Measurements from ENCODE around the gene ADGRL3. TPM values are rescaled to one million over a fixed set of nuclear protein-coding genes. Genes with fewer than 3 reads are reported as not detected.

Gene ADGRL3
- total and polyA plus RNA-seq, 4 donors = 0.39 to 59.9 (median 2.9) TPM

DNA sequence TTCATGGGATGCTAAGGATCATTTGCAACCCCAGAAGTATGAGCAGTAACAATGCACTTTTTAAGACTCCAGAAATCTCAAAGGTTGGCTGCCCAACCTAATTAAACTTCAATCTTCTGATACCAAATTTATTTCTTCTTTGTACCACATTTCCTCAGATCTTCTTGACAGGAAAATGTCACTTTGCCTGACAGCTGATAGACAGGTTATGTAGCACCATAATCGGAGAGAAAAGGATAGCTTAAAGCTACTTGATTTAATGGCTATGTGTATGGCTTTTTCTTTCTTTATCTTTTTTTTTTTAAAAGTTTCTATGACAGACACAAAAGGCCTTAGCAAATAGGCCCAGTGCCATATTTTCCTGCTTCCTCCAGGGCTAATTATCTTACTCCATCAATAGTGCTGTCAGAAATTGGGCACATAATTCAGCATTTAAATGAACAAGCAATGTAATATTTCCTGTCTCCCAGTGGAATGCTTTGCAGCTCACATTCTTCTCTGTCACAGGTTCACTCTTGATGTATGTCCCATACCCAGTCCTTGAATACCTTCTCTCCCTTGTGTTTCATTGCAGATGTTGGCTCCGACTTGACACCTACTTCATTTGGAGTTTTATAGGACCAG lies 795.7 kb downstream of the ADGRL3 start:
- Histone ChIP-seq H3K9me3 (ENCODE audit: control insufficient read depth in 4 of 4, insufficient read depth in 3 of 4, low read length in 3 of 4) (no peaks in the 10 kb centered on the region), H3K9ac (ENCODE audit: insufficient read depth in 1 of 2, low read length in 2 of 2) (no peak overlapping the region), H3K27me3 (ENCODE audit: control insufficient read depth in 3 of 3, insufficient read depth in 3 of 3, low read length in 2 of 3) (no peaks in the 10 kb centered on the region), H3K4me3 (no peak overlapping the region), H3K36me3 (ENCODE audit: control insufficient read depth in 4 of 4, insufficient read depth in 4 of 4, low read length in 4 of 4) (no peaks in the 10 kb centered on the region), H3K27ac (ENCODE audit: low read depth in 1 of 2, low read length in 1 of 2) (no peak overlapping the region), H3K4me1 (ENCODE audit: control insufficient read depth in 5 of 5, insufficient read depth in 5 of 5, low read length in 5 of 5) (peaks cover 0 to 6% (median 0%) of the 10 kb centered on the region in 5 donors)
- DNase-seq (peak in 2 of 3 donors; percentile 10 to 41), ATAC-seq (ENCODE audit: insufficient read depth, low FRiP score) (no peak)
- TF ChIP-seq CTCF (IDR thresholded peaks at IDR 0.05; ENCODE audit: control extremely low read depth, extremely low read depth) = no peak
- WGBS, 2 donors = 77 to 86% methylated on average over 2 of the region's 2 CpGs

GRCh38 chr4:61996943-61997342 lies 796.8 kb downstream of the ADGRL3 start:
- no peak for TF ChIP-seq CTCF (IDR thresholded peaks at IDR 0.05; ENCODE audit: control extremely low read depth, extremely low read depth)
- no peak for DNase-seq
- no peak overlapping the region for H3K27ac ChIP-seq (ENCODE audit: low read depth in 1 of 2, low read length in 1 of 2)
- no peaks in the 10 kb centered on the region for H3K9me3 ChIP-seq (ENCODE audit: control insufficient read depth in 4 of 4, insufficient read depth in 3 of 4, low read length in 3 of 4)
- H3K27me3 ChIP-seq (ENCODE audit: control insufficient read depth in 3 of 3, insufficient read depth in 3 of 3, low read length in 2 of 3) = no peaks in the 10 kb centered on the region
- WGBS, 2 donors = 84 to 95% methylated on average over 1 of the region's 1 CpG
- peaks cover 0 to 6% (median 0%) of the 10 kb centered on the region in 5 donors for H3K4me1 ChIP-seq (ENCODE audit: control insufficient read depth in 5 of 5, insufficient read depth in 5 of 5, low read length in 5 of 5)
- no peak overlapping the region for H3K9ac ChIP-seq (ENCODE audit: insufficient read depth in 1 of 2, low read length in 2 of 2)
- H3K4me3 ChIP-seq = no peak overlapping the region
- ATAC-seq (ENCODE audit: insufficient read depth, low FRiP score) = no peak
- H3K36me3 ChIP-seq (ENCODE audit: control insufficient read depth in 4 of 4, insufficient read depth in 4 of 4, low read length in 4 of 4) = no peaks in the 10 kb centered on the region

DNA sequence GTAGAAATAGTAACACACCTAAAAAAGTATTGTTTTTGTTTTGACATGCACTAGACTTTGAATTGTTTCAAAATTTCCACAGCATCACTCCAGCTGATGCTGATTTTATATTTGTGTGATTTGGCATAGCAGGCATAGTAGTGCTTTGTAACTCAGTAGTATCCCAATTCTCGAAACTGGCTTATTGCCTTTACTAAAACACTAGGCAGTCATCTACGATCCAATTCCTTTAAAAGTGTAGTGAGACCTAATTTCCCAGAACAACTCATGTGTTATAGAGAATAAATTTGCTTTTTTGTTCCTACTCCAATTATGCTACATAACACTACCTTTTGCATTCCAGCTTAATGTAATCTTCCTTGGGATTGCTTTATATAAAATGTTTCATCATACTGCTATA lies 797.7 kb downstream of the ADGRL3 start:
- 90 to 94% methylated on average over 2 of the region's 2 CpGs for WGBS, 2 donors
- DNase-seq (no peak), ATAC-seq (ENCODE audit: insufficient read depth, low FRiP score) (no peak)
- Histone ChIP-seq H3K27ac (ENCODE audit: low read depth in 1 of 2, low read length in 1 of 2) (no peak overlapping the region), H3K36me3 (ENCODE audit: control insufficient read depth in 4 of 4, insufficient read depth in 4 of 4, low read length in 4 of 4) (no peaks in the 10 kb centered on the region), H3K27me3 (ENCODE audit: control insufficient read depth in 3 of 3, insufficient read depth in 3 of 3, low read length in 2 of 3) (no peaks in the 10 kb centered on the region), H3K9me3 (ENCODE audit: control insufficient read depth in 4 of 4, insufficient read depth in 3 of 4, low read length in 3 of 4) (no peaks in the 10 kb centered on the region), H3K4me1 (ENCODE audit: control insufficient read depth in 5 of 5, insufficient read depth in 5 of 5, low read length in 5 of 5) (peaks cover 0 to 6% (median 0%) of the 10 kb centered on the region in 5 donors), H3K4me3 (no peak overlapping the region), H3K9ac (ENCODE audit: insufficient read depth in 1 of 2, low read length in 2 of 2) (no peak overlapping the region)
- no peak for TF ChIP-seq CTCF (IDR thresholded peaks at IDR 0.05; ENCODE audit: control extremely low read depth, extremely low read depth)

DNA sequence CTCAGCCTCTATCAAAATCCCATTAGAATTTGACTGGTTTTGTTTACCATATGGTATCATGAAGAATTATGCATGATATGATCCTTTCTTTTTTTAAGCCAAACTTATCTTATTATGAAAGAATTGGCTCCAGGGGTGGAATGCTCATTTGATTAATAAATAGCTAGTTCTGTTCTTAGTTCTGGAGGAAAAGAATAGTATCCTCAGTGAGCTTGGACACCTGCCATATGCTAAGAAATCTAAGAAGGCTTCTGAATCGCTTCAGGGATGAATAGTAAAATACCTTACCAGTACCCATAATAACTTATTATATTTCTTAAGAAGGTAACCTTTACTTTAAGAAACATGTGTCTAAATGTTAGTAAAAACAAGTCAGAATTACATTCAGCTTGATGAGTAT lies 803.6 kb downstream of the ADGRL3 start:
- TF ChIP-seq CTCF (IDR thresholded peaks at IDR 0.05; ENCODE audit: control extremely low read depth, extremely low read depth) = no peak
- no peaks in the 10 kb centered on the region for H3K27me3 ChIP-seq (ENCODE audit: control insufficient read depth in 3 of 3, insufficient read depth in 3 of 3, low read length in 2 of 3)
- 58 to 68% methylated on average over 1 of the region's 1 CpG for WGBS, 2 donors

More for the DNA sequence above, 803.6 kb downstream of the ADGRL3 start:
- Histone ChIP-seq H3K9ac (ENCODE audit: insufficient read depth in 1 of 2, low read length in 2 of 2) (no peak overlapping the region), H3K4me3 (no peak overlapping the region), H3K36me3 (ENCODE audit: control insufficient read depth in 4 of 4, insufficient read depth in 4 of 4, low read length in 4 of 4) (no peaks in the 10 kb centered on the region), H3K4me1 (ENCODE audit: control insufficient read depth in 5 of 5, insufficient read depth in 5 of 5, low read length in 5 of 5) (no peaks in the 10 kb centered on the region), H3K27ac (ENCODE audit: low read depth in 1 of 2, low read length in 1 of 2) (no peak overlapping the region), H3K9me3 (ENCODE audit: control insufficient read depth in 4 of 4, insufficient read depth in 3 of 4, low read length in 3 of 4) (no peaks in the 10 kb centered on the region)
- DNase-seq (peak in 2 of 3 donors; percentile 24 to 32), ATAC-seq (ENCODE audit: insufficient read depth, low FRiP score) (no peak)
